HTERT RPE-1 (cell line): ENCODE measurements around the gene PRIM2.
"Not testable (repeated sequence)": the region's sequence is repeated elsewhere in the genome, so short reads cannot be mapped to it uniquely, and the experiment has no call there.

Experiments
- in situ Hi-C: fragments of 300-500 bp; cut with MboI; formaldehyde crosslinking; loops from 4 replicates; pipeline ENCODE4 v1.14.3; 2020; ENCODE audit warnings: low sequenced_read_pairs

The PRIM2 gene

GRCh38 chr6:57308755-57309154, 8.7 kb upstream of the PRIM2 start:
- in situ Hi-C loops, result not testable (repeated sequence)

DNA sequence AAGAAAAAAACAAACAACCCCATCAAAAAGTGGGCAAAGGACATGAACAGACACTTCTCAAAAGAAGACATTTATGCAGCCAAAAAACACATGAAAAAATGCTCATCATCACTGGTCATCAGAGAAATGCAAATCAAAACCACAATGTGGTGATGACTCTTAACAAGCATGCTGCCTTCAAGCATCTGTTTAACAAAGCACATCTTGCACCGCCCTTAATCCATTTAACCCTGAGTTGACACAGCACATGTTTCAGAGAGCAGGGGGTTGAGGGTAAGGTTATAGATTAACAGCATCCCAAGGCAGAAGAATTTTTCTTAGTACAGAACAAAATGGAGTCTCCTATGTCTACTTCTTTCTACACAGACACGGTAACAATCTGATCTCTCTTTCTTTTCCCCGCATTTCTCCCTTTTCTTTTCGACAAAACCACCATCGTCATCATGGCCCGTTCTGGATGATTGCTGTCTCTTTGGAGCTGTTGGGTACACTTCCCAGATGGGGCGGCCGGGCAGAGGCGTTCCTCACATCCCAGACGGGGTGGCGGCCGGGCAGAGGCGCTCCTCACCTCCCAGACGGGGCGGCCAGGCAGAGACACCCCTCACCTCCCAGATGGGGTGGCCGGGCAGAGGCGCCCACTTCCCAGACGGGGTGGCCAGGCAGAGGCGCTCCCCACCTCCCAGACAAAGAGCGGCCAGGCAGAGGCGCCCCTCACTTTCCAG, 7.2 kb upstream of the PRIM2 start:
- in situ Hi-C loops, result not testable (repeated sequence)

DNA sequence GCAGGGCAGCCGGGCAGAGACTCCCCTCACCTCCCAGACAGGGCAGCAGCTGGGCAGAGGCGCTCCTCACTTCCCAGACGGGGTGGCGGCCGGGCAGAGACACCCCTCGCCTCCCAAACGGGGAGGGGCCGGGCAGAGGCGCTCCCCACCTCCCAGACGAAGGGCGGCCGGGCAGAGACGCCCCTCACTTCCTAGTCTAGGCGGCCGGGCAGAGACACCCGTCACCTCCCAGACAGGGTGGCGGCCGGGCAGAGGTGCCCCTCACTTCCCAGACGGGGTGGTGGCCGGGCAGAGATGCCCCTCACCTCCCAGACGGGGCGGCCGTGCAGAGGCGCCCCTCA, 6.6 kb upstream of the PRIM2 start:
- in situ Hi-C loops, result no loop called here

- in situ Hi-C loops, result not testable (repeated sequence)
These were observed 6.0 kb upstream of the PRIM2 start for GRCh38 chr6:57311300-57312003.

DNA sequence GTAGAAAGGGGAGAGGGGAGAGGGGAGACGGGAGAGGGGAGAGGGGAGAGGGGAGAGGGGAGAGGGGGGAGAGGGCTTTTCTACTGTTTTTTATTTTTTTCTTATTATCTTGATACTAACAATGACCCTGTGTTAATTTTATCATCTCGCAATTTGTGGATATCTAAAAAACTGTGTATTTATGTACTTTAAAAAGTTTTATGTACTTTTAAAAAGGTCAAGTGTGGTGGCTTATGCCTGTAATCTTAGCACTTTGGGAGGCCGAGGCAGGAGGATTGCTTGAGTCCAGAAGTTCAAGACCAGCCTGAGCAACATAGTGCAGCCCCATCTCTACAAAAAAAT, 5.5 kb upstream of the PRIM2 start:
- in situ Hi-C loops, result no loop called here

DNA sequence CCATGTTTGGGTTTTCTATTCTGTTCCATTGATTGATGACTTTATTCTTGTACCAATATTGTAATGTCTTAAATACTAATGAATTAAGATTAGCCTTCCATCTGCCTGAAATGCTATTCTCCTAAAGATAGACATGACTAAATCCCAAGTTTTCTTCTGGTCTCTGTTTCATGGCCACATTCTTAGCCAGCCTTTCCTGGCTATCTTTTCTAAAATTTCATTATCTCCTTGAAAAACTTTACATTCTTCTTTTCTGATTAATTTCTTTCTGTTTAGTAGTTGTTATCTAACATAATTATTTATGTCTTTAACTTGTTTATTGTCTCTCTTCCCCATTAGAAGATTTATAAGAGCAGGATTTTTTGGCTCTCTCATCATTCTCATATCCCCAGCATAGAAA, 4.4 kb upstream of the PRIM2 start:
- in situ Hi-C loops, result no loop called here

- in situ Hi-C loops, result no loop called here
These were observed 3.5 kb upstream of the PRIM2 start for GRCh38 chr6:57313711-57314471.

- in situ Hi-C loops, result no loop called here
These were observed 2.3 kb upstream of the PRIM2 start for GRCh38 chr6:57315111-57315510.

DNA sequence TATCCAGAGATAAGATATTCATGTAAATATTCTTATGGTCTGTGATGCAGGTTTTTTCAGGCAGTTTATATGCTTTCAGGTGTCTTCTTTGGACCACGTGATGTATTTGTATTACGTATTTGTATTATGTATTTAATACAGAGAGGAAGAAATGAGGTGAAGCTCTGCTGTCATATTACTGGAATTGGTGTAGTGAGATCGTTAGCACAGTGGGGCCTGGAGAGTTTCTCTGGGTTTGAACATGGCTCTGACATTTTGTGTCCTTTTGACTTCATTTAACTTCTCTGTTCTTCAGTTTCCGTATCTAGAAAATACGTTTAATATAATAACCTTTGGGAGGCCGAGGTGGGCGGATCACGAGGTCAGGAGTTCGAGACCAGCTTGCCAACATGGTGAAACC, 1.6 kb upstream of the PRIM2 start:
- in situ Hi-C loops, result no loop called here

DNA sequence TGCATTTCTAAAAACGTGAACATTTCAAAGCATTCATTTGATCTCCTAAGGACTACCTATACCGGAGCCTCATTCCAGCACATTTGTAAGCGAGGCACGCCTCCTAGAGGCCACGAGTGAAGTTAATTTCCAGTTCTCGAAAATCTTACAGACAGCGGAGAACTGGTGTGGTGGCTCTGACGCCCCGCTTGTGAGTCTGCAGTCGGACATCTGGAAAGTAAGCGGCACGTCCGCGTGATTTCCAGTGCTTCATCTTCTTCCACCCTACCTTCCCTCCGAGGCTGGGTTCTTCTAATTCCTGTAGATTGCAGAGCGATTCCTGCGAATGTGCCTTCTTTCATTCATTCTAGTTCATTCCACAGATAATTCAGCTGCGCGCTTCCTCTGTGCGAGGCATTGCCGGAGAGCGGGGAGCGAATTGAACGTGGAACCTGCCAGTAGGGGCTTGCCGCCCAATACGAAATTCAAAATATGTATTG, 810 bp upstream of the PRIM2 start:
- in situ Hi-C loops, result no loop called here

- in situ Hi-C loops, result no loop called here
These were observed 7.1 kb downstream of the PRIM2 start for GRCh38 chr6:57324538-57324937.

DNA sequence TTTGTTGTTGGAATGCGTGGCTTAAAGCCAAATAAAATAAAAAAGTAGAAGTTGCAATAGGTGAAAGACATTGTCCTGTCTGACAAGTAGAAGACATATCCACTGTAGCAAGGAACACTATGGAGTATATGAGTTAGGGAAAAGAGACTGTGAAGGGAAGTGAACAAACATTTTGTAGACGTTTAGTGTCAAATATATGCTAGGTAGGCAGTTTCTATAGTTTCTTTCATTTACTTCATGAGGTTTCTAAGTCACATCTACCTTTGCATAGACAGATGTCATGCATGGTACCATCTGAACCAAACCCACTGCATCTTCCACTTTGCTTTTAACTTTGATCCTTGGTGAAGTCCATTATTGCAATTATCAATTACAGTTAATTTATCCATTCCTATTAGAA, 9.9 kb downstream of the PRIM2 start:
- in situ Hi-C loops, result no loop called here

- in situ Hi-C loops, result no loop called here
These were observed 10.6 kb downstream of the PRIM2 start for GRCh38 chr6:57328074-57328473.

DNA sequence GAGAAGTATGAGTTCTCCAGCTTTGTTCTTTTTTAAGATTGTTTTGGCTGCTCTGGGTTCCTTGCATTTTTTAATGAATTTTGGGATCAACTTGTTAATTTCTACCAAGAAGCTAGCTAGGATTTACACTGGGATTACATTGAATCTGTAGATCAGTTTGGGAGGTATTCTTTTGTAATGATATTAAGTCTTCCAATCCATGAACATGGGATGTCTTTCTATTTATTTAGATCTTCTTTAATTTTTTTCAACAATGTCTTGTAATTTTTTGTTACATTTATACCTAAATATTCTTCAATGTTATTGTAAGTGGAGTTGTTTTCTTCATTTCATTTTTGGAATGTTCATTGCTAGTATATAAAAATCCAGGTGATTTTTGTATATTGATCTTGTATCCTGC, 12.5 kb downstream of the PRIM2 start:
- in situ Hi-C loops, result no loop called here

DNA sequence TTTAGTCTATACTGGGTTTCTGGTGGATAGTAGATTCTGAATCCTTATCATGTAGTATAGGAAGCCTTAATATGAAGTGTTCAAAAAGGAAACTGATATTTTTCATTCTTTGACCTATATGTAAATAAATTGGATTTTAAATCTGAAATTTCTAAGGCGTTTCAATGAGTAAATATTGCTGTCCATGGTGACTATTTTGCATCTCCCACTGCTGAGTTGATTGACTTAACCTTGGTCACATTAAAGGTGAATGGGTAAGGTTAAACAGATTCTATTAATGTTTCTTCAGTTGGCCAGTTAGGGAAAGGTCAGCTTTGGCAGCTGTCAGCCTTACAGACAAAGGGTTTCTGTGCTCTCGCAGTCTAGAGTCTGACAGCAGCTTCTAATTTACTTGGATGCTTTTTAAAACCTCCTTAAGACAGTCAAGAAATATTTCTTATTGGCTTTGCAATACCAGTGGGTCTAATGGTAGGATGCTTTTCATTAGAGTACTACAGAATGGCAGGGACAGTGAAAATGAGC, 24.8 kb downstream of the PRIM2 start:
- in situ Hi-C loops, result no loop called here

GRCh38 chr6:57343342-57343741, 25.9 kb downstream of the PRIM2 start:
- in situ Hi-C loops, result not testable (repeated sequence)

GRCh38 chr6:57346715-57347114, 29.3 kb downstream of the PRIM2 start:
- in situ Hi-C loops, result not testable (repeated sequence)

DNA sequence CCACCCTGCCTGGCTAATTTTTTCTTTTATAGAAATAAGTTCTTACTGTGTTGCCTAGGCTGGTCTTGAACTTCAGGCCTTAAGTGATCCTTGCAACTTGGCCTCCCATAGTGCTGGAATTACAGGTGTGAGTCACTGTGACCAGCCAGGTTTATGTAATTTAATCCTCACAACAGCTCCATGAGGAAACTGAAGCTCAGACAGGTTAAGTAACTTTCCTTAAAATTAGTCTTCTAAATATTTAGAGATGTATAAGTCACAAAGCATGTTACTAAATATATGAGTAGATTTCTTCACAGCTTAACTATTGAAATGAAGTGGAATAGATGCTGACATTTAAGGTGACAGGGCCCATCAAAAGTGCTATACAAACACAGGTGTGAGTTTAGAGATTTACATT, 30.2 kb downstream of the PRIM2 start:
- in situ Hi-C loops, result not testable (repeated sequence)

GRCh38 chr6:57350443-57350842, 33.0 kb downstream of the PRIM2 start:
- in situ Hi-C loops, result not testable (repeated sequence)

DNA sequence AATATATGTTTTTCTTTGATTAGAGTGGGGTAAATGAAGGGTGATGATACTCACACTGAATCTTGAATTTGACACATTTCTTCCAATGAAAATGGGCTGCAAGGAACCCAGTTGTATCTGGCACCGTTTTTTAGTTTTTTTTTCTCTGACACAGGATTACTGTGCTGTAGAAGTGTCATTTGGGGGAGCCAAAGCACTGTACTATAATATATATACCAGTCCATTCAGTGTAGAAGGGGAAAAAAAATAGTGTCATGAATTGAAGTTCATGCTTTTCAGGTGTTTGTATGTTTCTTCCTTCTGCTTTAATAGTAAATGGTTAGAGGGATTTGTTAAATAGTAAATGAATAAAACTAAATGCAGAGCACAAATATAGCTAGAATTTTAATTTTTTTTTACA, 35.2 kb downstream of the PRIM2 start:
- in situ Hi-C loops, result not testable (repeated sequence)

DNA sequence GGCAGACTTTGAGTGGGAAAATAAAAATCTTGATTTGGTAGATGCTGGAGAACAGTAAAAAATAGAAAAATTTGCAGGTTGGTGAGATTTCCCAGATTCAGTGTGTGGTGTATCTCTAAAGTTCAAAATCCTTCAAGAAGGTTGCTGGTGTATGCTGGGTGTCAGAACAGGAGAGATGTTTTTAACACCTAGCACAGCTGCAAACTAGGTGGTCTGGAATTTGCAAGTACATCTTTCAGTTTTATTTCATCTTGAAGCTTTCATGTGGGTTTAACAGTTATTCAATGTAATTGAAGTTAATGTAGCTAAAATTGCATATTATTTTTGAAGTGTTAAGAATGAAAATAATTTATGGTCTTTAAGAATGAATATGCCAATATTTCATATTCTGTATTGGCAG, 40.9 kb downstream of the PRIM2 start:
- in situ Hi-C loops, result not testable (repeated sequence)

DNA sequence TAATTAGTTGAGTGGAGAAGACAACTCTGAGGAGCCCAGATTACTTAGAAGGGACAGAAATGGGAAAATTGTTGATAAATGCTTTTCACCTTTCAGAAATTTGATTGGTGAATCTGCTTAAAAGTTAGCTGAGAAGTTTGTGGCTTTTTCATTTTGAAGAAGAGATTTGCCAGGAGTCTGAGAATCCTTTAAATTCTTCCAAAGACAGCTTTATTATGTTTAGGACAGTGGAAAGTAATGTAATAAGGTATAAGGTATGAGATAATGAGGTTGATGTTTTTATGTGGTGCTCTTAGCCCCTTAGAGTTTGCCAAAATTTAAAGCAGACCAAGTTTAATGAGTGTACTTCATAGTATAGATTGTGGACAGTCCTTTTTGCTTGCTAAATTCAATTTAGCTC, 42.3 kb downstream of the PRIM2 start:
- in situ Hi-C loops, result not testable (repeated sequence)
